ENCODE data around the gene KRT6B.

KRT6B gene

DNA sequence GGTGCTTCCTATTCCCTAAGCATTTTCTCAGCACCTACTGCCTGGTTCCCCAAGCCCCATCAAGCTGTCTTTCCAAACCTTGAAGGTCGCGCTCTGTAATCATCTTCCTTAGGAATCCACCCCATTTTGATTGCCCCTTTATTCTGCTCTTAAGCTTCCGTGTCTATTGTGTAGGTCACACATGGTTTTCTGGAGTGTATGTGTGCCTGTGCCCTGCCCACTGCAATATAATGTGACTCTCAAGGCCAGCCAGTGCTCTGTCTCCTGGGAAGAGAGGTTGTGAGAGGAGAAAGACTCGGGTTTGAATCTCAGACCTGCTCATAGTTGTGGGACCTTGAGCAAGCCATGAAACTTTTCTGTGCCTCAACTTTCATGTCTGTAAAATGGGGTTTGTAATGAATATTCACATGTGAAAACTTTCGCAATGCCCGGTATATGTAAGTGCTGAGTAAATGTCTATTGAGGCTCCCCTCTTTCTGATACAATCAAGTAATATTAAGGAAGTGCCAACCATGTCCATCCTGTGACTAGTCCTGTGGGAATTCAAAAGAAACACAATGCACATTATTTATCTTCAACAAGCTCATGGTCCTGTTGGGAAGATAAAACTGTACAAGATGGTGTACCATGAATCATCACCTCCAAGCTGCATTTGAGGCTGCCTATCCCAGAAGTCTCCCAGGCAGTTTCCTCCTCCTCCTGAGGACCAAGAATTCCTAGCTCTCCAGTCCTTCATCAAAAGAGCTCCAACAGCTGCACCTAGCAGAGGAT is 17.0 kb downstream of the KRT6B start:
- Histone ChIP-seq H3K4me1 (ENCODE audit: control insufficient read depth in 1 of 2, insufficient read depth in 2 of 2, low read length in 2 of 2) (peaks cover 23 to 30% of the 10 kb centered on the region in 2 experiments), H2AK5ac (ENCODE audit: low read length) (no peak overlapping the region), H3K23ac (ENCODE audit: low read length) (no peak overlapping the region), H2BK12ac (ENCODE audit: low read length) (peak overlapping the region; percentile 34), H4K12ac (ENCODE audit: low read depth, low read length) (no peak overlapping the region), H3K27ac (ENCODE audit: low read depth, low read length) (no peak overlapping the region), H3K4me2 (ENCODE audit: low read length) (no peak overlapping the region), H2BK120ac (ENCODE audit: insufficient read depth, low read length, poor library complexity) (peak overlapping the region; percentile 75), H4K8ac (ENCODE audit: low read depth, low read length) (no peak overlapping the region), H3K27me3 (ENCODE audit: insufficient read depth, low read length) (no peaks in the 10 kb centered on the region), H3K79me1 (ENCODE audit: low read length) (peaks cover 34% of the 10 kb centered on the region), H3K18ac (ENCODE audit: low read length) (no peak overlapping the region), H3K4ac (ENCODE audit: low read depth, low read length) (no peak overlapping the region), H2AFZ (ENCODE audit: insufficient read depth, low read length, poor library complexity) (no peak overlapping the region), H3K36me3 (ENCODE audit: control insufficient read depth in 1 of 2, insufficient read depth in 2 of 2, low read length in 2 of 2) (no peaks in the 10 kb centered on the region), H2BK5ac (ENCODE audit: low read depth, low read length, poor library complexity) (no peak overlapping the region), H3K9me3 (ENCODE audit: insufficient read depth, low read depth, low read length) (no peaks in the 10 kb centered on the region), H3K14ac (ENCODE audit: low read length) (peak overlapping the region; percentile 15), H4K91ac (ENCODE audit: low read depth, low read length) (peak overlapping the region; percentile 34), H3K9ac (ENCODE audit: low read length) (no peak overlapping the region), H3K79me2 (ENCODE audit: control insufficient read depth, insufficient read depth, low read length, poor library complexity) (peaks cover 2% of the 10 kb centered on the region), H3K4me3 (ENCODE audit: low read depth, low read length) (no peak overlapping the region)
- DNase-seq = no peak
- WGBS (ENCODE audit: extremely low coverage, insufficient coverage, insufficient read length) = no CpG with 5 or more reads among the region's 6 CpGs

DNA sequence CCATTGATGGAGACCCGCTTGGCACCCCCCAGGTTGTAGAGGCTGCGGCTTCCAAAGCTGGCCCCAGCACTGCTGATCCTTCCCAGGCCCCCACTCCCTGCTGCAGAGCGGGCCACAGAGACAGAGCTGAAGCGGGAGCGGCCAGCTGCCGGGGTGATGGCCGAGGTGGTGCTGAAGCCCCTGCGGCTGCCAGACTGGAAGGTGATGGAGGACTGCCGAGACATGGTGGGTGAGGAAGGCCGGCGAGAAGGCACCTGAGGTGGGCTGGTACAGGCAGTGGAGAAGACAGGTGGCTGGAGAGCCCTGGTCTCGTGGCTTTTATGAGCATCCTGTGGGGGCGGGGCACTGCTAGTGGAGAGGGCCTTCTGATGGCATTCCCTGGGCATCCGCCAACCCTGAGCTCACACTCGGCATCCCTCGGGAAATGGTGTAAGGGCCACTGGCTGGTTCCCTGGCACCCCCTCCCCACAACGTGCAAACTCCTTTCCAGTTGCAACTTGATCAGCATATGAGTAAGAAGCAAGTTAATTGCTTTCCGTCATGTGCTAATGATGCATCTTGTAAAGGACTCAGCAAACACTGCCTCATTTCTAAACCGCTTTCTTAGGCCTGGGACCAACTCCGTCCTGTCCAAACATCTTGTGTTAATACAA is 17.7 kb downstream of the KRT6B start, which contains the start of gene KRT75:
Gene KRT75 (minus strand): TSS at position 291 of the 653 bp plus-strand sequence. CDS start 67 bp downstream, at position 224.
- Histone ChIP-seq H3K9ac (ENCODE audit: low read length) (no peak within 1 kb of the TSS), H3K27me3 (ENCODE audit: insufficient read depth, low read length) (no peaks in the 10 kb centered on the region), H3K23ac (ENCODE audit: low read length) (no peak within 1 kb of the TSS), H3K27ac (ENCODE audit: low read depth, low read length) (no peak within 1 kb of the TSS), H3K4me2 (ENCODE audit: low read length) (no peak within 1 kb of the TSS), H2BK120ac (ENCODE audit: insufficient read depth, low read length, poor library complexity) (no peak within 1 kb of the TSS), H2BK12ac (ENCODE audit: low read length) (peak within 1 kb of the TSS; percentile 4), H3K79me1 (ENCODE audit: low read length) (peaks cover 27% of the 10 kb centered on the region), H3K36me3 (ENCODE audit: control insufficient read depth in 1 of 2, insufficient read depth in 2 of 2, low read length in 2 of 2) (no peaks in the 10 kb centered on the region), H3K79me2 (ENCODE audit: control insufficient read depth, insufficient read depth, low read length, poor library complexity) (peaks cover 2% of the 10 kb centered on the region), H3K18ac (ENCODE audit: low read length) (no peak within 1 kb of the TSS), H3K4me3 (ENCODE audit: low read depth, low read length) (no peak within 1 kb of the TSS), H3K9me3 (ENCODE audit: insufficient read depth, low read depth, low read length) (no peaks in the 10 kb centered on the region), H3K14ac (ENCODE audit: low read length) (no peak within 1 kb of the TSS), H3K4me1 (ENCODE audit: control insufficient read depth in 1 of 2, insufficient read depth in 2 of 2, low read length in 2 of 2) (peaks cover 23 to 28% of the 10 kb centered on the region in 2 experiments), H4K12ac (ENCODE audit: low read depth, low read length) (no peak within 1 kb of the TSS), H2BK5ac (ENCODE audit: low read depth, low read length, poor library complexity) (no peak within 1 kb of the TSS), H4K8ac (ENCODE audit: low read depth, low read length) (no peak within 1 kb of the TSS), H2AK5ac (ENCODE audit: low read length) (no peak within 1 kb of the TSS), H4K91ac (ENCODE audit: low read depth, low read length) (peak within 1 kb of the TSS; percentile 37), H2AFZ (ENCODE audit: insufficient read depth, low read length, poor library complexity) (no peak within 1 kb of the TSS), H3K4ac (ENCODE audit: low read depth, low read length) (no peak within 1 kb of the TSS)
- WGBS (ENCODE audit: extremely low coverage, insufficient coverage, insufficient read length) = no CpG with 5 or more reads among the region's 20 CpGs
- no peak for DNase-seq

DNA sequence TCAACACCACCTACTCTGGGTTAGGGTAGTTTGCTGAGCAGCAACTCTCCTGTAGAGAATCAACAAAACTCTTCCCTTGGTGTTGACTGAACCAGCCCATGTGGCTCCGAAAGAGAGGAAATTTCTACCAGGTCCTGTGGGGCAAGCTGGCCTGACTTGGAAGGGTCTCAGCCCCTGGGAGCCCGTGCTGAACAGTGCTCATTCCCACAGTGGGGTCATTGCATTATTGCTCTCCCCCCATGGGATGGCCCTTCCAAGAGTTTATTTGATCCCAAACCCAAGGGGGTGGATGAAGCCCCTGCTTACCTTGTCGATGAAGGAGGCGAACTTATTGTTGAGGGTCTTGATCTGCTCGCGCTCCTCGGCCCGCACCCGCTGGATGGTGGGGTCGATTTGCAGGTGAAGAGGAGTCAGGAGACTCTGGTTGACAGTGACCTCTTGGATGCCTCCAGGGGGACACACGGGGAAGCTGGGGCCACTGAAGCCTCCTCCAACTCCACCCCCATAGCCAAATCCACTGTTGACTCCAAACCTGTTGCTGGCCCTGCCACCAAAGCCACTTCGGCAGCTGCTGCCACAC is 18.4 kb downstream of the KRT6B start:
- no peak overlapping the region for H3K9ac ChIP-seq (ENCODE audit: low read length)

DNA sequence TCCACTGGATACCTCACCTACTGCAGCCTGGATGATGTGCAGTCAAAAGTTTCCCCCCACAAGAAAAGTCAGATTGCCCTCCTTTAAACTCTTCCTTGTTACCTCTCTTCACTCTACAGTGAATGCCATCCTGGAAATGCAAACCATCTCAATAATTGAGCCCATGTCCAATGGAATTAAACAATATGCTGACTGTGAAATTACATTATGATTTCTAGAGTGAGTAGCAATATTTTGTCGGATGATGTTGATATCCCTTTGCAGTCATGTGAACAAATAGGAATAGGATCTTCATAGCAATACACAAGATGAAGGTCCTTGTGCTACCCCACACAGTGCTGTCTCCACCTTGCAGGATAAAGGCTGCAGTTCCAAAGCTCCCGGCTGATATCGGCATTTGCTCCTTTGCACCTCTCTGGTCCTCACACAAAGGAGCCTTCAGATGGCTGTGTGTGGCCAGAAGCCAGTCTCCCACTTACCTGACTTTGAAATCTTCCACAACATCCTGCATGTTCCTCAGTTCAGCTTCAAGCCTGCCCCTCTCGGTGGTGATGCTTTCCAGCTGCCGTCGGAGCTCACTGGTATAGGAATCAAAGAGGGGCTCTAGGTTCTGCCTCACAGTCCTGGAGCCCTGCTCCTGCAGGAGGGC is 19.3 kb downstream of the KRT6B start:
- H3K23ac ChIP-seq (ENCODE audit: low read length) = no peak overlapping the region
- H3K27me3 ChIP-seq (ENCODE audit: insufficient read depth, low read length) = no peaks in the 10 kb centered on the region
- no peak overlapping the region for H4K91ac ChIP-seq (ENCODE audit: low read depth, low read length)
- peaks cover 2% of the 10 kb centered on the region for H3K79me2 ChIP-seq (ENCODE audit: control insufficient read depth, insufficient read depth, low read length, poor library complexity)
- H2BK5ac ChIP-seq (ENCODE audit: low read depth, low read length, poor library complexity) = no peak overlapping the region
- H3K4me1 ChIP-seq (ENCODE audit: control insufficient read depth in 1 of 2, insufficient read depth in 2 of 2, low read length in 2 of 2) = peaks cover 18 to 20% of the 10 kb centered on the region in 2 experiments
- H4K8ac ChIP-seq (ENCODE audit: low read depth, low read length) = no peak overlapping the region
- no peak overlapping the region for H3K4me3 ChIP-seq (ENCODE audit: low read depth, low read length)
- no peak overlapping the region for H3K18ac ChIP-seq (ENCODE audit: low read length)
- H3K9me3 ChIP-seq (ENCODE audit: insufficient read depth, low read depth, low read length) = no peaks in the 10 kb centered on the region
- no peak overlapping the region for H3K9ac ChIP-seq (ENCODE audit: low read length)
- H2BK12ac ChIP-seq (ENCODE audit: low read length) = no peak overlapping the region
- no peak overlapping the region for H2BK120ac ChIP-seq (ENCODE audit: insufficient read depth, low read length, poor library complexity)
- H3K14ac ChIP-seq (ENCODE audit: low read length) = no peak overlapping the region
- no CpG with 5 or more reads among the region's 6 CpGs for WGBS (ENCODE audit: extremely low coverage, insufficient coverage, insufficient read length)
- H2AFZ ChIP-seq (ENCODE audit: insufficient read depth, low read length, poor library complexity) = no peak overlapping the region
- H3K36me3 ChIP-seq (ENCODE audit: control insufficient read depth in 1 of 2, insufficient read depth in 2 of 2, low read length in 2 of 2) = no peaks in the 10 kb centered on the region
- peaks cover 17% of the 10 kb centered on the region for H3K79me1 ChIP-seq (ENCODE audit: low read length)
- no peak overlapping the region for H4K12ac ChIP-seq (ENCODE audit: low read depth, low read length)
- H3K4ac ChIP-seq (ENCODE audit: low read depth, low read length) = no peak overlapping the region
- no peak overlapping the region for H3K4me2 ChIP-seq (ENCODE audit: low read length)
- no peak overlapping the region for H3K27ac ChIP-seq (ENCODE audit: low read depth, low read length)
- no peak overlapping the region for H2AK5ac ChIP-seq (ENCODE audit: low read length)
- DNase-seq = no peak

More for the DNA sequence above, 18.4 kb downstream of the KRT6B start:
- Histone ChIP-seq H3K27me3 (ENCODE audit: insufficient read depth, low read length) (no peaks in the 10 kb centered on the region), H4K91ac (ENCODE audit: low read depth, low read length) (no peak overlapping the region), H4K12ac (ENCODE audit: low read depth, low read length) (no peak overlapping the region), H3K14ac (ENCODE audit: low read length) (no peak overlapping the region), H2BK120ac (ENCODE audit: insufficient read depth, low read length, poor library complexity) (no peak overlapping the region), H3K36me3 (ENCODE audit: control insufficient read depth in 1 of 2, insufficient read depth in 2 of 2, low read length in 2 of 2) (no peaks in the 10 kb centered on the region), H3K4me3 (ENCODE audit: low read depth, low read length) (no peak overlapping the region), H3K79me1 (ENCODE audit: low read length) (peaks cover 23% of the 10 kb centered on the region), H3K4me1 (ENCODE audit: control insufficient read depth in 1 of 2, insufficient read depth in 2 of 2, low read length in 2 of 2) (peaks cover 20 to 22% of the 10 kb centered on the region in 2 experiments), H3K4ac (ENCODE audit: low read depth, low read length) (no peak overlapping the region), H2AK5ac (ENCODE audit: low read length) (no peak overlapping the region), H3K9me3 (ENCODE audit: insufficient read depth, low read depth, low read length) (no peaks in the 10 kb centered on the region), H3K4me2 (ENCODE audit: low read length) (no peak overlapping the region), H3K18ac (ENCODE audit: low read length) (no peak overlapping the region), H2AFZ (ENCODE audit: insufficient read depth, low read length, poor library complexity) (no peak overlapping the region), H2BK12ac (ENCODE audit: low read length) (no peak overlapping the region), H3K27ac (ENCODE audit: low read depth, low read length) (no peak overlapping the region), H3K23ac (ENCODE audit: low read length) (no peak overlapping the region), H3K79me2 (ENCODE audit: control insufficient read depth, insufficient read depth, low read length, poor library complexity) (peaks cover 2% of the 10 kb centered on the region), H2BK5ac (ENCODE audit: low read depth, low read length, poor library complexity) (no peak overlapping the region), H4K8ac (ENCODE audit: low read depth, low read length) (no peak overlapping the region)
- WGBS (ENCODE audit: extremely low coverage, insufficient coverage, insufficient read length) = no CpG with 5 or more reads among the region's 12 CpGs
- DNase-seq = no peak
